Upper lobe of left lung (tissue), 6 donors: ENCODE data around the gene TSSK6. TPM values are rescaled to one million over a fixed set of nuclear protein-coding genes. Genes with fewer than 3 reads are reported as not detected.
A peak's percentile ranks its signal among the peaks of the same experiment; 100 is the strongest.

Experiments
- ATAC-seq, 2 donors: fragments of 200-7000 bp; cut with Tn5 transposase; one replicate each; pipeline ENCODE4 v1.9.1; 2022; ENCODE audit warnings: mild to moderate bottlenecking in 2 of 2, moderate library complexity in 2 of 2; ENCODE audit not compliant: low FRiP score in 2 of 2
- DNase-seq, 2 donors: peaks; one replicate each; pipeline ENCODE4 v3.0.0-alpha.2; 2019 to 2020
- H3K27ac ChIP-seq, 4 donors: fragments of 200-600 bp; sonication (generic); one replicate each; pipeline ENCODE4 v1.5.1; 2016 to 2019
- H3K27me3 ChIP-seq, 4 donors: fragments of 200-600 bp; sonication (generic); one replicate each; pipeline ENCODE4 v1.5.1; 2017 to 2019
- H3K36me3 ChIP-seq, 4 donors: fragments of 200-600 bp; sonication (generic); one replicate each; pipeline ENCODE4 v1.5.1; 2016 to 2019
- H3K4me1 ChIP-seq, 4 donors: fragments of 200-600 bp; sonication (generic); one replicate each; pipeline ENCODE4 v1.5.1; 2018 to 2019
- H3K4me3 ChIP-seq, 4 donors: fragments of 200-600 bp; sonication (generic); one replicate each; pipeline ENCODE4 v1.5.1; 2017 to 2019; ENCODE audit warnings: mild to moderate bottlenecking in 2 of 4, moderate library complexity in 1 of 4
- H3K9me3 ChIP-seq, 4 donors: fragments of 200-600 bp; sonication (generic); one replicate each; pipeline ENCODE4 v1.5.1; 2018 to 2019
- EP300 ChIP-seq, 4 donors: sonication (generic); formaldehyde crosslinking; IDR thresholded peaks; one replicate each; pipeline ENCODE4 v1.5.1; 2017; ENCODE audit warnings: antibody characterized with exemption in 4 of 4, control low read depth in 2 of 4
- POLR2A ChIP-seq, 4 donors: fragments of 450-650 bp; IDR thresholded peaks; one replicate each; pipeline ENCODE4 v1.5.1; 2016 to 2017; ENCODE audit warnings: antibody characterized with exemption in 4 of 4, mild to moderate bottlenecking in 2 of 4
- POLR2AphosphoS5 ChIP-seq, 2 donors: sonication (generic); formaldehyde crosslinking; IDR thresholded peaks; one replicate each; pipeline ENCODE4 v1.5.1; 2017; ENCODE audit warnings: antibody characterized with exemption in 2 of 2
- WGBS, 2 donors: methylation state at CpG; one replicate each; pipeline ENCODE4 v1.1.5; 2017 to 2018; 5-methylcytosine and 5-hydroxymethylcytosine counted together
- total RNA-seq, 6 donors: library from RNA; depleted of rRNA in 4 of 6; stranded (reverse); fragments of >200 nt in 4 of 6; gene quantifications; one replicate each; pipeline versions ENCODE4 v1.1.0 to v1.2.1, GENCODE V29; 2016 to 2021
- TF ChIP-seq, protein P1 (sequence below), 6 experiments: fragments of 450-650 bp in 4 of 6; fragments of 200-600 bp in 2 of 6; sonication (generic) in 2 of 6; IDR thresholded peaks; one replicate each; pipeline ENCODE4 v1.5.1; 2016 to 2019; ENCODE audit warnings: antibody characterized with exemption in 6 of 6
- donor health status: DM: no; HTN: no; CAD: no; lungs with moderate emphysema.
- donor health status: DM: no; HTN: yes; CAD: no; lungs with severe emphysema.

Gene TSSK6
- total RNA-seq, 6 donors from 2014 or later: 1.7 to 7.3 (median 3.1) TPM

- H3K4me3 ChIP-seq: no peak overlapping the region
These were observed 34.6 kb upstream of the TSSK6 start for GRCh38 chr19:19549804-19550464.

GRCh38 chr19:19548915-19549759, 33.8 kb upstream of the TSSK6 start:
- no peak for ATAC-seq
- 57 to 60% methylated on average over 10 to 13 of the region's 13 CpGs for WGBS, 2 donors
- no peak for DNase-seq
- Histone ChIP-seq H3K27me3 (no peaks in the 10 kb centered on the region), H3K9me3 (no peaks in the 10 kb centered on the region), H3K27ac (no peak overlapping the region), H3K4me1 (no peaks in the 10 kb centered on the region), H3K36me3 (no peaks in the 10 kb centered on the region), H3K4me3 (no peak overlapping the region)
- TF ChIP-seq POLR2AphosphoS5 (IDR thresholded peaks at IDR 0.05): no peak
- no peak for TF ChIP-seq POLR2A (IDR thresholded peaks at IDR 0.05)
- TF ChIP-seq, protein P1, sequence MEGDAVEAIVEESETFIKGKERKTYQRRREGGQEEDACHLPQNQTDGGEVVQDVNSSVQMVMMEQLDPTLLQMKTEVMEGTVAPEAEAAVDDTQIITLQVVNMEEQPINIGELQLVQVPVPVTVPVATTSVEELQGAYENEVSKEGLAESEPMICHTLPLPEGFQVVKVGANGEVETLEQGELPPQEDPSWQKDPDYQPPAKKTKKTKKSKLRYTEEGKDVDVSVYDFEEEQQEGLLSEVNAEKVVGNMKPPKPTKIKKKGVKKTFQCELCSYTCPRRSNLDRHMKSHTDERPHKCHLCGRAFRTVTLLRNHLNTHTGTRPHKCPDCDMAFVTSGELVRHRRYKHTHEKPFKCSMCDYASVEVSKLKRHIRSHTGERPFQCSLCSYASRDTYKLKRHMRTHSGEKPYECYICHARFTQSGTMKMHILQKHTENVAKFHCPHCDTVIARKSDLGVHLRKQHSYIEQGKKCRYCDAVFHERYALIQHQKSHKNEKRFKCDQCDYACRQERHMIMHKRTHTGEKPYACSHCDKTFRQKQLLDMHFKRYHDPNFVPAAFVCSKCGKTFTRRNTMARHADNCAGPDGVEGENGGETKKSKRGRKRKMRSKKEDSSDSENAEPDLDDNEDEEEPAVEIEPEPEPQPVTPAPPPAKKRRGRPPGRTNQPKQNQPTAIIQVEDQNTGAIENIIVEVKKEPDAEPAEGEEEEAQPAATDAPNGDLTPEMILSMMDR (IDR thresholded peaks at IDR 0.05): no peak
- no peak for TF ChIP-seq EP300 (IDR thresholded peaks at IDR 0.05)

More at GRCh38 chr19:19549804-19550464, 34.6 kb upstream of the TSSK6 start:
- ATAC-seq (no peak), DNase-seq (no peak)
- TF ChIP-seq POLR2AphosphoS5 (IDR thresholded peaks at IDR 0.05) (no peak), POLR2A (IDR thresholded peaks at IDR 0.05) (no peak), EP300 (IDR thresholded peaks at IDR 0.05) (no peak)
- TF ChIP-seq, protein P1 (IDR thresholded peaks at IDR 0.05): no peak
- Histone ChIP-seq H3K27me3 (no peaks in the 10 kb centered on the region), H3K36me3 (no peaks in the 10 kb centered on the region), H3K9me3 (no peaks in the 10 kb centered on the region), H3K27ac (no peak overlapping the region), H3K4me1 (no peaks in the 10 kb centered on the region)
- 59 to 72% methylated on average over 10 to 22 of the region's 23 CpGs for WGBS, 2 donors

GRCh38 chr19:19547674-19548336, 32.5 kb upstream of the TSSK6 start:
- Histone ChIP-seq H3K27me3 (no peaks in the 10 kb centered on the region), H3K36me3 (no peaks in the 10 kb centered on the region), H3K9me3 (no peaks in the 10 kb centered on the region), H3K4me3 (no peak overlapping the region), H3K27ac (no peak overlapping the region), H3K4me1 (no peaks in the 10 kb centered on the region)
- TF ChIP-seq POLR2AphosphoS5 (IDR thresholded peaks at IDR 0.05) (no peak), EP300 (IDR thresholded peaks at IDR 0.05) (no peak), POLR2A (IDR thresholded peaks at IDR 0.05) (no peak)
- TF ChIP-seq, protein P1 (IDR thresholded peaks at IDR 0.05): no peak
- DNase-seq (no peak), ATAC-seq (no peak)
- WGBS, 2 donors: 43 to 66% methylated on average over 11 to 14 of the region's 15 CpGs

DNA sequence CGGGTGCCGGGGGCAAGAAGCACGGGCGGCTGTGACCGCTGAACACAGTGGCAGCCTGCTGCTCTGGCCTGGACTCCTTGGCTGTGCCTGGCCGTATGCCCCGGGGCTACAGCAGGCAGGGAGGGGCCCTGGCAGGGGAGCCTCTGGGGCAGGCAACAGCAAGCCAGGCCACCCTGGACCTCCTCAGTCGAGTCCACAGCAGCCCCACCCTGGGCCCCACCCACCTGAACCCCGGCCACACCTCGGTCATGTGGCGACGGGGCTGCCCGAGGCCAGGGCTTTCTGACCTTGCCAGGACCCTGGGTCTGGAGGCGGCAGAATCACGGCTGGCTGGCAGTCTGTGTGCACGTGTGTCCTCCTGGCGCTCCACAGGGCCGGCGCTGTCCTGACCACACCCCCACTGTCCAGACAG, 31.4 kb upstream of the TSSK6 start:
- DNase-seq (peak in 1 of 2 donors; percentile 68), ATAC-seq (no peak)
- WGBS, 2 donors: 67 to 83% methylated on average over 1 to 17 of the region's 19 CpGs

More for the DNA sequence above, 31.4 kb upstream of the TSSK6 start:
- Histone ChIP-seq H3K27ac (no peak overlapping the region), H3K27me3 (peaks cover 0 to 7% (median 1%) of the 10 kb centered on the region in 4 donors), H3K36me3 (no peaks in the 10 kb centered on the region), H3K9me3 (no peaks in the 10 kb centered on the region), H3K4me1 (peaks cover 0 to under 1% (median 0%) of the 10 kb centered on the region in 4 donors), H3K4me3 (no peak overlapping the region)
- no peak for TF ChIP-seq EP300 (IDR thresholded peaks at IDR 0.05)
- no peak for TF ChIP-seq POLR2A (IDR thresholded peaks at IDR 0.05)
- no peak for TF ChIP-seq POLR2AphosphoS5 (IDR thresholded peaks at IDR 0.05)
- TF ChIP-seq, protein P1 (IDR thresholded peaks at IDR 0.05): no peak
